Cardiac fibroblast (primary cell): ENCODE data around the gene FASTK.

Experiments used
- DNase-seq, 2 donors: peaks; one replicate each; pipeline versions ENCODE4 v3.0.0 to v3.0.0-alpha.2; 2010; ENCODE audit warnings: low read depth in 2 of 2
- H3K4me3 ChIP-seq, 2 donors: replicated peaks in 1 of 2; 1 replicate in 1 of 2; 2 replicates in 1 of 2; pipeline ENCODE4 v1.5.1; 2011; ENCODE audit warnings: low read depth in 2 of 2, low read length in 2 of 2, mild to moderate bottlenecking in 2 of 2, moderate library complexity in 1 of 2
- CTCF ChIP-seq: IDR thresholded peaks from one replicate; pipeline ENCODE4 v1.5.1; 2011; ENCODE audit warnings: low read depth, mild to moderate bottlenecking, low read length, inconsistent platforms

The FASTK gene

DNA sequence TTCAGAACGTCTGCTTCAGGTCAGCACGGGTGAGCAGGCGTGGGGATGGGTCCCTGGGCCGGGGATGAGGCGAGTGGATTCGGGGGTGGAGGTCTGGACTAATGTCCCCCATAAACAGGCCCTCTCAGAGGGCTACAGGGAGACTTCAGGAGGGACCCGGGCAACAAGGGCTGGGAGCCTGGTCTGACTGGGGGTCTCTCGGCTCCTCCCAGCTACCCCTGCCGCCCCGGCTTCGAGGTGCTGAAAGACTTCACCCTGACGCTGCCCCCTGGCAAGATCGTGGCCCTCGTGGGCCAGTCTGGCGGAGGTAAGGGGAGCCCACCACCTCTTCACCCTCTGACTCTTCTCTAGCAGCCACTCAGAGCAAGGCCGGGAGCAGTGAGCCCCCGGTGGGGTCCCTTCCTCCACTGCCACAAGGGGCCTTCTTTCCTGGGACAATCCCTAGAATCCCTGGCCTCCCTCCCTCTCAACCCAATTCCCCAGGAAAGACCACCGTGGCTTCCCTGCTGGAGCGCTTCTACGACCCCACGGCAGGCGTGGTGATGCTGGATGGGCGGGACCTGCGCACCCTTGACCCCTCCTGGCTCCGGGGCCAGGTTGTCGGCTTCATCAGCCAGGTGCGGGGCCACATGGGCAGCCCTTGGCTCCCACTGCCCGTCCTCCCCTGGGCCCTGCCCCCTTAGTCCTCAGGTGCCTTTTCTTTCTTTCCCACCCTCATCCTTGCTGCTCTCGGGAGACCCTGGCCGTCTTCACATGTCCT, 39.8 kb downstream of the FASTK start:
- DNase-seq: no peak
- no peak for TF ChIP-seq CTCF
- H3K4me3 ChIP-seq: no peak overlapping the region

DNA sequence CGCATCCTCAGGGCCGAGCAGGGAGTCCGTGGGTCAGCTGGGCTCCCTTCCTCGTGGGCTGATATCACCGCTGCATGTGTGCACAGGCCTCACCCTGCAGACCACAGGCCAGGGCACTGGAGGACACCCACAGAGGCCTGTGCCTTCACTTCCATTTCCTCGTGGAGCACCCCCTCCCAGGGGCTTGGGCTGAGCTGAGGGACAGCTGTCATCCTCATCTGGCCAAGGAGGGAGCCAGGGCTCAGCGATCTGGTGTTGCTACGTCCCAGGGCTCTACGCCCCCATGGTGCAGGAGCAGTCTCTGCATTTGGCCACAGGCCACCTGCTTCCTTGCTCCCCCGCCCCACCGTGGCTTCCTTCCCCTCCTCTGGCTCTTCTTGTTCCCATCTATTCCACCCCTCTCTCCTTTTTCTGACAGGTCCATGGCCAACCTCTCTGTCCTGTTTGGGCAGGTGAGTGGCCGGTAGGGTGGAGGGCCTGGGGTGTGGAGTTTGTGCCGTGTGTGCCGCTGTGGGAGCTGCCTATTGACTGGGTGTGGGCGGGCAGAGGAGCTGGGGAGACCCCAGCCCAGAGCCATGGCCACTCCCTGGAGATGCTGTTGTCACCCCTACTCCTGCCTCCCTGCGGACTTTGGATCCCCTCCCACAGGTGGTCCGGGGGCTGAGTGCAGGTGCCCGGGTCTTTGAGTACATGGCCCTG, 40.6 kb downstream of the FASTK start:
- H3K4me3 ChIP-seq: no peak overlapping the region
- DNase-seq: no peak
- no peak for TF ChIP-seq CTCF

- no peak for TF ChIP-seq CTCF
- peak; percentile 88 to 96 for DNase-seq
- no peak overlapping the region for H3K4me3 ChIP-seq
Observed at GRCh38 chr7:151038951-151039849, 41.4 kb downstream of the FASTK start.

DNA sequence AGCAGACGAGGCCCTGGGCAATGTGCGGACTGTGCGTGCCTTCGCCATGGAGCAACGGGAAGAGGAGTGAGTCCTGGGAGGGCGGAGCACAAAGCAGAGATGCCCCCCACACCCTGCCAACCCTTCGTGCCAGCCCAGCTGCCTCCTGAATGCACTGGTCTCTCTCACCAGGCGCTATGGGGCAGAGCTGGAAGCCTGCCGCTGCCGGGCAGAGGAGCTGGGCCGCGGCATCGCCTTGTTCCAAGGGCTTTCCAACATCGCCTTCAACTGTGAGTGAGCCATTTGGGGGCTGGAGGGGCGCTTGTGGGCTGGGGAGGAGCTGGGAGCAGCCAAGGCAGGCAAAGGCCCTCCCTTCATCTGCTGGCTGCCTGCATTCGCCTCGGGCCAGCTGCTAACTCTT, 44.7 kb downstream of the FASTK start:
- no peak for TF ChIP-seq CTCF
- no peak for DNase-seq
- H3K4me3 ChIP-seq: no peak overlapping the region

DNA sequence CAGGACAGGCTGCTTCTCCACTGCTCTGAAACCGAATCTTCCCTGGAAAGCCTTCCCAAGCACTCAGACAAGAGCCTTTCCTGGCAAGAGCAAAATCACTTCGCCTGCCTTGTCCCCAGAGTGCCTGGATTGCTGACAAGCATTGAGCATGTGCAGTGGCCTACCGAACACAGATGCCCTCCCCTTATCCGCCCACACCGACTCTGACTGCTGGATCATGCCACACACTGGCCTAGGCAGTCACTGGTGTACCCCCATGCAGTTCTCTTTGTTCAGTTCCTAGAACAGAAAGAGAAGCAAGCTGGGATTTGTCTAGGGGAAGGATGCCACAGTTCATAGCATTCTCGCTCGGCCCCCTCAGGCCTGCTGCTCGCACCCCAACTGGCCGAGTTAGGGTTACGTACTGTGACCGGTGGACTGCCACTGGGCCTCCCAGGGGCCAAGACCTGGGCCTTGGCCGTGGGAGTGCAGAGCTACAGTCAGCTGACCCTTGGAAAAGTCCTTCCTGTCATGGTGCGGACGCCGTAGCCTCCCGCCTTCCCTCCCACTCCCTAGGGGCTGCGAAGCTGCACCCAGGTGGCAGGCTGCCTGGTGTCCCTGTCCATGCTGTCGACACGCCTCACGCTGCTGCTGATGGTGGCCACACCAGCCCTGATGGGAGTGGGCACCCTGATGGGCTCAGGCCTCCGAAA, 45.4 kb downstream of the FASTK start:
- H3K4me3 ChIP-seq: no peak overlapping the region
- DNase-seq: no peak
- no peak for TF ChIP-seq CTCF

DNA sequence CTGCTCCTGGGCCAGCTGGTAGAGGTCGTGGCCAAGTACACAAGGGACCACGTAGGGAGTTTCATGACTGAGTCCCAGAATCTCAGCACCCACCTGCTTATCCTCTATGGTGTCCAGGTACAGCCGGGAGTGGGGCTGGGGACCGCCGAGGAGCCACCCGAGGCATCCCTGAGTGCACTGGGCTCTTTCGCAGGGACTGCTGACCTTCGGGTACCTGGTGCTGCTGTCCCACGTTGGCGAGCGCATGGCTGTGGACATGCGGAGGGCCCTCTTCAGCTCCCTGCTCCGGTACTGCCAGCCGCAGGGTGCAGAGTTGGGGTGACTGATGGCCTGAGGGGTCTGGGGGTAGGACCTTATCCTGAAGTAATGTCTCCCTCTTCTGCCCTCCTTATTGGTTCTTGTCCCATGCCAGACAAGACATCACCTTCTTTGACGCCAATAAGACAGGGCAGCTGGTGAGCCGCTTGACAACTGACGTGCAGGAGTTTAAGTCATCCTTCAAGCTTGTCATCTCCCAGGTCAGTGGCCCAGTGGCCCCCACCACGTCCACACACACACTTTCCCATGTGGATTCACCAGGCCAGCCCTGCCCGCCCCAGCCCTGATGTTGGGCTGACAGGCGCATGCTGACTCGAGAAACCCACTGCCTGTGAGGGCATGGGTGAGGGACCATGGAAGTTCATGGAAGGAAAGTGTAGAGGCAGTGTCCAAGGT, 46.1 kb downstream of the FASTK start:
- no peak overlapping the region for H3K4me3 ChIP-seq
- no peak for TF ChIP-seq CTCF
- no peak for DNase-seq
